Measurements from ENCODE around the gene TPI1. TPM values are rescaled to one million over a fixed set of nuclear protein-coding genes. Genes with fewer than 3 reads are reported as not detected.

Gene TPI1
- polyA plus RNA-seq, 1 of the 3 experiments (the other 2 are of a cell fraction), result 1,175 TPM

DNA sequence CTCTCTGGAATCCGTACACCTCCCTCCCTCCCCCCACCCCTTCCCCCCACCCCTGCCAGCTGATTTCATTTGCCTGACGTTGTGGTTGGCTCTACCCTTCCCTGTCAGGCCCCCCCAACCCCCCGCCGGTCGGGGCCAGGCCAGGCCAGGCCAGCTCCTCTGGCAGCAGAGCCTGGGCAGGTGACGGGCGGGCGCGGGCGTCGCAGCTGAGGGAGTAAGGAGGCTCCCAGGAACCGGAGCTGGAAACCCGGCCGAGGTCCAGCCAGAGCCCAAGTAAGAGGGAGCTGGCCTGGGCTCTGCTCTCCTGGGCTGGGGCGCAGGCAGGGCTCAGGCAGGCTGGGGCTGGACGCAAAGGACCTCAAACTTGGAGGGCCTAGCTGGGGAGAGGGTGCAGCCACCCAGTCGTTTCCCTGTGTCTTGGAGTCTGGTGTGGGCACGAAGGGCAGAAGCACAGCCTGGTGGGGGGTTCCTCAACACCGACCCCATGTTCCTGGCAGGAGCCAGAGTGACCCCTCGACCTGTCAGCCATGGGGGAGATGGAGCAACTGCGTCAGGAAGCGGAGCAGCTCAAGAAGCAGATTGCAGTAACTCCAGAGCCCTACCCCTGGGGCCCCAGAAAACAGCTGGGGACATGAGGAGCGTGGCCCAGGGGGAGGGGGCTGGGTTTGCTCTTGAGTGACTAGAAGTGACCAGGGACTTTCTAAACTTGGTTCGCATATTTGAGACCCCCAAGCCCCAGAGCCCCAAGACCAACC is 26.4 kb upstream of the TPI1 start, which contains the start of gene GNB3:
Gene GNB3 (plus strand): TSS at position 165 of the 755 bp plus-strand sequence. CDS start 363 bp downstream, at position 528.
- no peak within 1 kb of the TSS for H3K4me3 ChIP-seq (ENCODE audit: low read depth in 2 of 2, low read length in 1 of 2)
- TF ChIP-seq EZH2phosphoT487 (IDR thresholded peaks at IDR 0.05; ENCODE audit: borderline replicate concordance, low read depth) (no peak), NFIC (IDR thresholded peaks at IDR 0.05; ENCODE audit: borderline replicate concordance) (no peak), TCF12 (IDR thresholded peaks at IDR 0.05) (no peak), FOSL2 (IDR thresholded peaks at IDR 0.05; ENCODE audit: borderline replicate concordance, low read depth) (no peak), YY1 (IDR thresholded peaks at IDR 0.05; ENCODE audit: low read depth) (no peak), MEF2A (IDR thresholded peaks at IDR 0.05; ENCODE audit: borderline replicate concordance, low read depth) (no peak), IRF3 (IDR thresholded peaks at IDR 0.05; ENCODE audit: low read depth, low read length) (no peak), SIN3A (IDR thresholded peaks at IDR 0.05; ENCODE audit: borderline replicate concordance, low read depth, low read length) (no peak), CTCF (IDR thresholded peaks at IDR 0.05) (no peak), POLR2AphosphoS5 (IDR thresholded peaks at IDR 0.05; ENCODE audit: low read depth, low read length) (no peak), TEAD4 (IDR thresholded peaks at IDR 0.05; ENCODE audit: borderline replicate concordance, insufficient read depth) (no peak), MXI1 (IDR thresholded peaks at IDR 0.05; ENCODE audit: low read depth, low read length) (no peak), ELF1 (IDR thresholded peaks at IDR 0.05) (no peak), RXRA (IDR thresholded peaks at IDR 0.05; ENCODE audit: borderline replicate concordance, low read depth) (no peak)
- TF ChIP-seq, protein P1, sequence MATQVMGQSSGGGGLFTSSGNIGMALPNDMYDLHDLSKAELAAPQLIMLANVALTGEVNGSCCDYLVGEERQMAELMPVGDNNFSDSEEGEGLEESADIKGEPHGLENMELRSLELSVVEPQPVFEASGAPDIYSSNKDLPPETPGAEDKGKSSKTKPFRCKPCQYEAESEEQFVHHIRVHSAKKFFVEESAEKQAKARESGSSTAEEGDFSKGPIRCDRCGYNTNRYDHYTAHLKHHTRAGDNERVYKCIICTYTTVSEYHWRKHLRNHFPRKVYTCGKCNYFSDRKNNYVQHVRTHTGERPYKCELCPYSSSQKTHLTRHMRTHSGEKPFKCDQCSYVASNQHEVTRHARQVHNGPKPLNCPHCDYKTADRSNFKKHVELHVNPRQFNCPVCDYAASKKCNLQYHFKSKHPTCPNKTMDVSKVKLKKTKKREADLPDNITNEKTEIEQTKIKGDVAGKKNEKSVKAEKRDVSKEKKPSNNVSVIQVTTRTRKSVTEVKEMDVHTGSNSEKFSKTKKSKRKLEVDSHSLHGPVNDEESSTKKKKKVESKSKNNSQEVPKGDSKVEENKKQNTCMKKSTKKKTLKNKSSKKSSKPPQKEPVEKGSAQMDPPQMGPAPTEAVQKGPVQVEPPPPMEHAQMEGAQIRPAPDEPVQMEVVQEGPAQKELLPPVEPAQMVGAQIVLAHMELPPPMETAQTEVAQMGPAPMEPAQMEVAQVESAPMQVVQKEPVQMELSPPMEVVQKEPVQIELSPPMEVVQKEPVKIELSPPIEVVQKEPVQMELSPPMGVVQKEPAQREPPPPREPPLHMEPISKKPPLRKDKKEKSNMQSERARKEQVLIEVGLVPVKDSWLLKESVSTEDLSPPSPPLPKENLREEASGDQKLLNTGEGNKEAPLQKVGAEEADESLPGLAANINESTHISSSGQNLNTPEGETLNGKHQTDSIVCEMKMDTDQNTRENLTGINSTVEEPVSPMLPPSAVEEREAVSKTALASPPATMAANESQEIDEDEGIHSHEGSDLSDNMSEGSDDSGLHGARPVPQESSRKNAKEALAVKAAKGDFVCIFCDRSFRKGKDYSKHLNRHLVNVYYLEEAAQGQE (IDR thresholded peaks at IDR 0.05; ENCODE audit: low read depth, low read length), result no peak
- TF ChIP-seq, protein P2, sequence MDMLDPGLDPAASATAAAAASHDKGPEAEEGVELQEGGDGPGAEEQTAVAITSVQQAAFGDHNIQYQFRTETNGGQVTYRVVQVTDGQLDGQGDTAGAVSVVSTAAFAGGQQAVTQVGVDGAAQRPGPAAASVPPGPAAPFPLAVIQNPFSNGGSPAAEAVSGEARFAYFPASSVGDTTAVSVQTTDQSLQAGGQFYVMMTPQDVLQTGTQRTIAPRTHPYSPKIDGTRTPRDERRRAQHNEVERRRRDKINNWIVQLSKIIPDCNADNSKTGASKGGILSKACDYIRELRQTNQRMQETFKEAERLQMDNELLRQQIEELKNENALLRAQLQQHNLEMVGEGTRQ (IDR thresholded peaks at IDR 0.05; ENCODE audit: borderline replicate concordance, low read depth, low read length), result no peak
- TF ChIP-seq, protein P3, sequence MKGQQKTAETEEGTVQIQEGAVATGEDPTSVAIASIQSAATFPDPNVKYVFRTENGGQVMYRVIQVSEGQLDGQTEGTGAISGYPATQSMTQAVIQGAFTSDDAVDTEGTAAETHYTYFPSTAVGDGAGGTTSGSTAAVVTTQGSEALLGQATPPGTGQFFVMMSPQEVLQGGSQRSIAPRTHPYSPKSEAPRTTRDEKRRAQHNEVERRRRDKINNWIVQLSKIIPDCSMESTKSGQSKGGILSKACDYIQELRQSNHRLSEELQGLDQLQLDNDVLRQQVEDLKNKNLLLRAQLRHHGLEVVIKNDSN (IDR thresholded peaks at IDR 0.05; ENCODE audit: borderline replicate concordance, low read depth), result no peak
- no peak within 1 kb of the TSS for H2AFZ ChIP-seq (ENCODE audit: low read depth)
- DNase-seq, result no peak
- H3K9me3 ChIP-seq, result no peaks in the 10 kb centered on the region
- no peaks in the 10 kb centered on the region for H3K27me3 ChIP-seq (ENCODE audit: insufficient read depth)
- H4K20me1 ChIP-seq (ENCODE audit: insufficient read depth), result 0 out of 2 replicates have a peak, but pooled peaks cover 4% of the 10 kb centered on the region
- H3K9me2 ChIP-seq, result no peaks in the 10 kb centered on the region
- CTCF ChIA-PET, result interaction anchor here (0.6 to 19.4 kb wide), 8 partner anchors 7 to 97 kb away, joined by 3 to 225 read pairs (median 6); partner anchors contain the start of genes CDCA3, MLF2, P3H3 and SPSB2
- peaks cover 8% of the 10 kb centered on the region for H3F3A ChIP-seq (replicated peaks; ENCODE audit: insufficient read depth)
- no peaks in the 10 kb centered on the region for H3K79me2 ChIP-seq (ENCODE audit: insufficient read depth)
- H3K27ac ChIP-seq (ENCODE audit: low read depth in 2 of 2, low read length in 1 of 2), result no peak within 1 kb of the TSS
- no peaks in the 10 kb centered on the region for H3K4me1 ChIP-seq (ENCODE audit: control insufficient read depth in 1 of 2, insufficient read depth in 2 of 2, low read depth in 1 of 2, low read length in 1 of 2)
- WGBS (ENCODE audit: low lambda C conversion rate), result 87% methylated on average over 14 of the region's 24 CpGs
- no peak within 1 kb of the TSS for H3K4me2 ChIP-seq
- peaks cover 29 to 70% of the 10 kb centered on the region in 2 experiments for H3K36me3 ChIP-seq (replicated peaks in 1 of 2; ENCODE audit: control insufficient read depth in 1 of 2, insufficient read depth in 2 of 2, low read length in 1 of 2)
- no peak within 1 kb of the TSS for H3K9ac ChIP-seq
- POLR2A ChIA-PET, result interaction anchor here (0.8 to 4.2 kb wide), 3 partner anchors 11 to 31 kb away, joined by 3 to 22 read pairs (median 9); partner anchors contain the start of genes CDCA3, SPSB2 and USP5

All from SK-N-SH (cell line).